Activated B cell treated with CpG ODN at 0.5 μM for 24 hours (primary cell): Measurements from ENCODE around the gene FXYD5. TPM values are rescaled to one million over a fixed set of nuclear protein-coding genes. Genes with fewer than 3 reads are reported as not detected.
"Not testable (repeated sequence)": the region's sequence is repeated elsewhere in the genome, so short reads cannot be mapped to it uniquely, and the experiment has no call there.

Source experiments
- ATAC-seq: fragments of 200-7000 bp; cut with Tn5 transposase; one replicate; pipeline ENCODE4 v1.10.0; 2021; ENCODE audit warnings: low read depth, mild to moderate bottlenecking, moderate library complexity
- CTCF ChIA-PET: fragments of 350-600 bp; sonication (Branson Sonifier 250); formaldehyde crosslinking; loops from one replicate; lab custom pipeline; 2021; ENCODE audit warnings: antibody characterized with exemption; lab: Charles Lee
- POLR2A ChIA-PET: fragments of 350-600 bp; sonication (Branson Sonifier 250); formaldehyde crosslinking; loops from one replicate; lab custom pipeline; 2021; ENCODE audit warnings: antibody characterized with exemption; lab: Charles Lee
- DNase-seq: peaks from one replicate; pipeline ENCODE4 v3.0.0; 2022
- H3K27ac Mint-ChIP-seq: one replicate; pipeline ENCODE4 v1.8.0; 2020; ENCODE audit warnings: mixed read lengths
- H3K27me3 Mint-ChIP-seq: one replicate; pipeline ENCODE4 v1.8.0; 2021; ENCODE audit warnings: mixed read lengths
- H3K36me3 Mint-ChIP-seq: one replicate; pipeline ENCODE4 v1.8.0; 2021; ENCODE audit warnings: low read depth, mixed read lengths
- H3K4me1 Mint-ChIP-seq: one replicate; pipeline ENCODE4 v1.8.0; 2021; ENCODE audit warnings: mixed read lengths
- H3K4me3 Mint-ChIP-seq: one replicate; pipeline ENCODE4 v1.8.0; 2020; ENCODE audit warnings: mild to moderate bottlenecking, mixed read lengths
- H3K9me3 Mint-ChIP-seq: one replicate; pipeline ENCODE4 v1.8.0; 2020; ENCODE audit warnings: mixed read lengths
- intact Hi-C: fragments of 100-400 bp; cut with micrococcal nuclease; formaldehyde crosslinking; loops from one replicate; pipeline ENCODE4 v1.15.1; 2024
- total RNA-seq: library from RNA; stranded (reverse); gene quantifications from 2 replicates; pipeline ENCODE4 v1.2.3, GENCODE V29; 2022
- TF ChIP-seq, protein P1 (sequence below): fragments of 200-600 bp; IDR thresholded peaks from one replicate; pipeline ENCODE4 v1.8.0; 2022; ENCODE audit warnings: antibody characterized with exemption, mild to moderate bottlenecking

The FXYD5 gene
- total RNA-seq, 1 donor from 2014 or later, result 125 TPM

DNA sequence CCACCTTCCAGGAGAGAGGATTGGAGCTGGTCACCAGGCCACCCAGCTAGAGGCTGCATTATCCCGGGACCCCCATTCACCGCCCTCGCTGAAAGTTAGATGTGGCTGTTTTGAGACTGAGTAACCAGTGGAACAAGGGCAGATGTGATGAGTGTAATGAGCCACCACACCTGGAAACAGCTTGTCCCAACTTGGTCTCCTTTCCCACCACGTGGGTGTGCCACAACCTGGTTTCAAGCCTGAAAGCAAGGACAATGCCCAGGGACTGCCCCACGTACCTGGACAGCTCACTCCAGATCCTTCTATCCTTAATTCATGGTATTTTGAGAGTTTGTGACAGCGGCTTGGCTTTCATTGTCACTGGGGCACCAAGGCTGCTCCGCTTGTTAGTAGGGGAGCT is 26.7 kb upstream of the FXYD5 start:
- no peak overlapping the region for H3K27ac Mint-ChIP-seq
- H3K4me3 Mint-ChIP-seq, result no peak overlapping the region
- no peaks in the 10 kb centered on the region for H3K9me3 Mint-ChIP-seq
- DNase-seq (no peak), ATAC-seq (no peak)
- intact Hi-C loops, result no loop called here
- ChIA-PET POLR2A (no interaction called here), CTCF (interaction anchor here (1.3 kb wide), 1 partner anchor 11 kb away, joined by 4 read pairs; no protein-coding TSS in a partner anchor)
- H3K4me1 Mint-ChIP-seq, result peaks cover 14% of the 10 kb centered on the region
- no peaks in the 10 kb centered on the region for H3K27me3 Mint-ChIP-seq
- H3K36me3 Mint-ChIP-seq, result no peaks in the 10 kb centered on the region
- TF ChIP-seq, protein P1, sequence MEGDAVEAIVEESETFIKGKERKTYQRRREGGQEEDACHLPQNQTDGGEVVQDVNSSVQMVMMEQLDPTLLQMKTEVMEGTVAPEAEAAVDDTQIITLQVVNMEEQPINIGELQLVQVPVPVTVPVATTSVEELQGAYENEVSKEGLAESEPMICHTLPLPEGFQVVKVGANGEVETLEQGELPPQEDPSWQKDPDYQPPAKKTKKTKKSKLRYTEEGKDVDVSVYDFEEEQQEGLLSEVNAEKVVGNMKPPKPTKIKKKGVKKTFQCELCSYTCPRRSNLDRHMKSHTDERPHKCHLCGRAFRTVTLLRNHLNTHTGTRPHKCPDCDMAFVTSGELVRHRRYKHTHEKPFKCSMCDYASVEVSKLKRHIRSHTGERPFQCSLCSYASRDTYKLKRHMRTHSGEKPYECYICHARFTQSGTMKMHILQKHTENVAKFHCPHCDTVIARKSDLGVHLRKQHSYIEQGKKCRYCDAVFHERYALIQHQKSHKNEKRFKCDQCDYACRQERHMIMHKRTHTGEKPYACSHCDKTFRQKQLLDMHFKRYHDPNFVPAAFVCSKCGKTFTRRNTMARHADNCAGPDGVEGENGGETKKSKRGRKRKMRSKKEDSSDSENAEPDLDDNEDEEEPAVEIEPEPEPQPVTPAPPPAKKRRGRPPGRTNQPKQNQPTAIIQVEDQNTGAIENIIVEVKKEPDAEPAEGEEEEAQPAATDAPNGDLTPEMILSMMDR, result no peak

DNA sequence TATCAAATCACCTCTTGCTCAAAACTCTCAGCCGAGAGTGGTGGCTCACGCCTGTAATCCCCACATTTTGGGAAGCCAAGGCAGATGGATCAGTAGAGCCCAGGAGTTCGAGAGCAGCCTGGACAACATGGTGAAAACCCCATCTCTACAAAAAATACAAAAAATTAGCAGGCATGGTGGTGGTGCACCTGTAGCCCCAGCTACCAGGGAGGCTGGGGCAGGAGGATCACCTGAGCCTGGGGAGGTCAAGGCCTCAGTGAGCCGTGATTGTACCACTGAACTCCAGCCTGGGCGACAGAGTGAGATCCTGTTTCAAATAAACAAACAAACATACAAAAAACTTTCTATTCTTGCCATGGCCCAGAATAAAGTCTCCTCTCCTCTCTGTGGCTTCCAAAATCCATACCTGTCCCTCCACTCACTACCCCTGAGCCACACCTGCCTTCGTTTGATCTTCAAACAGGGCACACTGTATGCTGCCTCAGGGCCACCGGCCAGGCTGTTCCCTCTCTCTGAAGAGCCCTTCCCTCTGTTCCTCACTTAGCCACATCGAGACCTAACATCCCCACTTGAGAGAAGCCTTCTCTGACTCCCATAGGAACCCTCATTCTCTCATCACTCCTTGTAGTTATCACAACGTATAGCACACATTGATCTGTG is 26.0 kb upstream of the FXYD5 start:
- Mint-ChIP-seq H3K9me3 (no peaks in the 10 kb centered on the region), H3K4me1 (peaks cover 14% of the 10 kb centered on the region), H3K36me3 (no peaks in the 10 kb centered on the region), H3K27ac (no peak overlapping the region), H3K4me3 (no peak overlapping the region), H3K27me3 (no peaks in the 10 kb centered on the region)
- ATAC-seq (no peak), DNase-seq (no peak)
- intact Hi-C loops, result no loop called here
- ChIA-PET POLR2A (no interaction called here), CTCF (no interaction called here)
- TF ChIP-seq, protein P1, result no peak

DNA sequence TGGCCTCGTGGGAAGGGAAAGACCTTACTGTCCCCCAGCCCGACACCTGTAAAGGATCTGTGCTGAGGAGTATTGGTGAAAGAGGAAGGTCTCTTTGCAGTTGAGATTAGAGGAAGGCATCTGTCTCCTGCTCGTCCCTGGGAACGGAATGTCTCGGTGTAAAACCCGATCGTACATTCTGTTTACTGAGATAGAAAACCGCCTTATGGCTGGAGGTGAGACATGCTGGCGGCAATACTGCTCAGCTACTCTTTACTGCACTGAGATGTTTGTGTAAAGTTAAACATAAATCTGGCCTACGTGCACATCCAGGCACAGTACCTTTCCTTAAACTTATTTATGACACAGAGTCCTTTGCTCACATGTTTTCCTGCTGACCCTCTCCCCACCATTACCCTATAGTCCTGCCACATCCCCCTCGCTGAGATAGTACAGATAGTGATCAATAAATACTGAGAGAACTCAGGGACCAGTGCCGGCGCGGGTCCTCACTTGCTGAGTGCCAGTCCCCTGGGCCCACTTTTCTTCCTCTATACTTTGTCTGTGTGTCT is 24.7 kb upstream of the FXYD5 start:
- H3K27me3 Mint-ChIP-seq, POLR2A ChIA-PET, H3K36me3 Mint-ChIP-seq, H3K4me3 Mint-ChIP-seq, H3K4me1 Mint-ChIP-seq, DNase-seq, ATAC-seq, intact Hi-C loops, CTCF ChIA-PET, H3K27ac Mint-ChIP-seq, H3K9me3 Mint-ChIP-seq: not testable (repeated sequence)

DNA sequence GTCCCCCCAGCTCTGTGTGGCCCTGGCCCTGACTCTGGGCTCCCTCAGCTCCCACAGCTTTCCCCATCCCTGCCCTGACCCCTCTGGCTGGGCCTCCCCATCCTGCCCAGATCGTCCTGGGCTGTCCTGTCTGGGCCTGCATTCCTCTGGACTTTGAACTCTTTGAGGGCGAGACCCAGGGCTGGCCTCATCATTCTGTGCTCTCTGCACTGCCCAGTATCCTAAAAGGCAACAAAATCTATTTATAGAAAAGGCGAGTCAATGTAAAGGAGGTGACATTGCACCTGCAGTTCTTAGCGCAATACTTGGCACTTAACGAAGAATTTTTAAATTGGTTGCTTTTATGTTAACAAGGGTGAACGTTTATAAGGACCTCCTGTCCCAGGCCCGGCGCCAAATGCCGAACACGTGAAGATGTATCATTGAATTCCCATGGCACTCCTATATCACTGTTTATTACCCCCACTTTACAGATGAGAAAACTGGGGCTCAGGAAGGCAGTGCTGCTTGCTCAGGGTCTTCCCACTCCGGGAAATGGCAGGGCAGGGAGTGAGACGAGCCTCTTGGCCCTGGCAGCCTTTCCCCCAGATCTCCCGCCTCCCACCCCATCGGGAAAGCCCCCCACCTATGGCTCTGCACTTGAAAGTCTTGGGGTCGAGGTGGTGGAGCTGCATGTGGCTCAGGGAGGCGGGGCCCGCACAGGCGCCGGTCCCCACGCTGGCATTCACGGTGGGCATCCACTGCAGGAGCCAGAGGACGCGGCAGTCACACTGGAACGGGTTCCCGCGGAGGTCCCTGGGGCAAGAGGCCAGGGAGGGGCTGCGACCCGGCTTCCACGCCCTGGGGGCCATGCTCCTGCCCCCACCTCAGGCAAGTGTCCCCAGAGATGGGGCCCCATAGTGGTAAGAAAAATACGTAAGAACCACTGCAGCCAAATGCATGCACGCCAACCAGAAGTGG is 23.5 kb upstream of the FXYD5 start:
- Mint-ChIP-seq H3K4me1 (peaks cover 5% of the 10 kb centered on the region), H3K27me3 (no peaks in the 10 kb centered on the region), H3K4me3 (no peak overlapping the region), H3K9me3 (no peaks in the 10 kb centered on the region), H3K27ac (no peak overlapping the region), H3K36me3 (no peaks in the 10 kb centered on the region)
- no peak for ATAC-seq
- TF ChIP-seq, protein P1, result no peak
- ChIA-PET POLR2A (no interaction called here), CTCF (no interaction called here)
- intact Hi-C loops, result no loop called here
- no peak for DNase-seq

DNA sequence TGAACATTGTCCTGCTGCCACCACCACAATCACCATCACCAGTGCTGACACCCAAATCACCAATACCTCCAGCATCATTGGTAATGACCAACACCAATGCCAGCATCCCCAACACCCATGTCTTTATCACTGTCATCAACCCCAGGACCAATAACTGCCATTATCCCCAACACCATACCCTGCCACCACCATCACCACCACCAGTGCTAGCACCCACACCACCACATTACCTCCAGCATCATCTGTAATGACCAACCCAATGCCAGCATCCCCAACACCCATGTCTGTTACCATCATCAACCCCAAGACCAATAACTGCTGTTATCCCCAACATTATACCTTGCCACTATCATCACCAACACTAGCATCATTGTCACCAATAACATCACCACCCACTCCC is 22.3 kb upstream of the FXYD5 start:
- intact Hi-C loops, result no loop called here
- no peaks in the 10 kb centered on the region for H3K9me3 Mint-ChIP-seq
- ChIA-PET CTCF (no interaction called here), POLR2A (no interaction called here)
- H3K36me3 Mint-ChIP-seq, result no peaks in the 10 kb centered on the region
- ATAC-seq (no peak), DNase-seq (no peak)
- H3K27me3 Mint-ChIP-seq, result no peaks in the 10 kb centered on the region
- no peak overlapping the region for H3K27ac Mint-ChIP-seq
- TF ChIP-seq, protein P1, result no peak
- H3K4me1 Mint-ChIP-seq, result peaks cover 9% of the 10 kb centered on the region
- no peak overlapping the region for H3K4me3 Mint-ChIP-seq
